ENCODE results near the gene NRG2. TPM values are rescaled to one million over a fixed set of nuclear protein-coding genes. Genes with fewer than 3 reads are reported as not detected.

NRG2 gene
- total and polyA plus RNA-seq, 2 of the 8 experiments (the other 6 are each of a cell fraction or from before 2014, with no cell fraction given), result 0.27 to 0.54 TPM

DNA sequence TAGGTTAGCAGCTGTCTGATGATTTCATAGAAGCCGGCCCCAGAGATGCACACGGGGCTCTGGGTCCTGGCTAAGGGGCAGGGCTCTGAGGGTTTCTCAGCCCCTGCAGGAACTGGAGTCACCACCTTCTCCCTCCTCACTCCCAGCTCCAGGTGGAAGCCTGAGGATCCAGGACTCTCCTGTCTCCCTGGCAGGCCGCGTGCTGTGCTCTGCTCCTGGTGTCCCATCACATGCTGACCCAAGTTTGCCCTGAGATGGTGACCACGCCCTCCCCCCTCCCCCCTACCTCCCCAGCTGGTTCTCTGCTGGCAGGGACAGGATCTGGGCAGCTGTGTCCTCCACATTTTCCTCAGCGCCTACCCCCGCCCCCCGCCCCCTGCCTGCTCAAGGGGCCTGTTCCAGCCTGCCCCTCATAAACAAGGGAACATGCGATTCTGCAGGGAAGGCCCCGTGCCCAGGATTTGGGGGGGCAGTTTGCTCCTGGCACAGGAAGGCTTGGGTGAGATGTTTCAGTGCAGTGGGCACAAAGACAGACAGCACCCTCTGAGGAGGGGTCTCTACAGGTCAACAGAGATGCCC lies 160.0 kb downstream of the NRG2 start (continued):
- no peak for TF ChIP-seq HDAC2 (IDR thresholded peaks at IDR 0.05; ENCODE audit: borderline replicate concordance in 1 of 2, low read depth in 2 of 2, low read length in 2 of 2)
- no peak for TF ChIP-seq RBBP5 (IDR thresholded peaks at IDR 0.05; ENCODE audit: borderline replicate concordance, low read depth, low read length)
- no peak for TF ChIP-seq SP4 (IDR thresholded peaks at IDR 0.05; ENCODE audit: low read length)
- no peak for TF ChIP-seq POU5F1 (IDR thresholded peaks at IDR 0.05; ENCODE audit: low read depth, low read length)
- no peak for TF ChIP-seq BCL11A (IDR thresholded peaks at IDR 0.05; ENCODE audit: low read depth in 2 of 2, low read length in 2 of 2)

Measured in H1 (cell line).